ENCODE results near the gene GABPB1. TPM values are rescaled to one million over a fixed set of nuclear protein-coding genes. Genes with fewer than 3 reads are reported as not detected.

GABPB1 gene
- total RNA-seq, 1 experiment from 2014 or later, result 45.0 TPM

DNA sequence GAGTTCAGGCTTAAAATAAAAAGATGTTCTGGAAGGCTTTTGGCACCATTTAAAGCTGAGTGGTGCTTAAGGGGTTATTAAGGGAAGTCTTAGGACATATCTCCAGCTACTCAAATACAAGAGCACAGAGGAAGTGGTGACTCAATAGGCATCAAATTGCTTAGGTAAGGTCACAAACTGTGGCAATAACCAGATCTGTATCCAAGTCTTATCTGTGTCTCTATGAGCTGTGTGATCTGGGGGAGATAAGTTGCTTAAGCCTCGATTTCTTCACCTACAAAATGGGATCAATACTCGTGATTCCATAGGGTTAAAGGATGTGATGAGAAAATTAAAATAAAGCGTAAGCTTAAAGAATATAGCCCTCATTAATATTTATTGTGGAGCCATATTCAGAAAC, 97.1 kb downstream of the GABPB1 start:
- no peak overlapping the region for H2BK120ac ChIP-seq (ENCODE audit: low read depth, low read length, poor library complexity, severe bottlenecking)
- no peaks in the 10 kb centered on the region for H3K27me3 ChIP-seq (ENCODE audit: insufficient read depth, low read length)
- no peak overlapping the region for H4K8ac ChIP-seq (replicated peaks; ENCODE audit: insufficient read length, low read depth, low read length)
- no peak for DNase-seq
- Mint-ChIP-seq H3K36me3 (ENCODE audit: insufficient read depth in 1 of 3, low read depth in 3 of 3) (no peaks in the 10 kb centered on the region), H3K27ac (no peak overlapping the region), H3K4me3 (no peak overlapping the region), H3K4me1 (no peaks in the 10 kb centered on the region), H3K9me3 (no peaks in the 10 kb centered on the region), H3K27me3 (ENCODE audit: low read depth) (peaks cover 1% of the 10 kb centered on the region; the same call in 1 of the 2 replicates)
- H2BK5ac ChIP-seq (ENCODE audit: insufficient read length, low read length), result no peak overlapping the region
- no peak overlapping the region for H2BK15ac ChIP-seq (ENCODE audit: low read depth, low read length)
- no peak overlapping the region for H3T11ph ChIP-seq (ENCODE audit: low read length)
- no peak overlapping the region for H2AFZ ChIP-seq (ENCODE audit: low read length)
- H3K27ac ChIP-seq (ENCODE audit: insufficient read length, low read depth, low read length), result no peak overlapping the region
- no peak overlapping the region for H3K14ac ChIP-seq (ENCODE audit: insufficient read depth, low read length)
- H3K4me1 ChIP-seq (ENCODE audit: insufficient read depth, low read length), result no peaks in the 10 kb centered on the region
- H3K4me2 ChIP-seq (ENCODE audit: insufficient read depth, insufficient read length, low read length), result no peak overlapping the region
- TF ChIP-seq, protein P1, sequence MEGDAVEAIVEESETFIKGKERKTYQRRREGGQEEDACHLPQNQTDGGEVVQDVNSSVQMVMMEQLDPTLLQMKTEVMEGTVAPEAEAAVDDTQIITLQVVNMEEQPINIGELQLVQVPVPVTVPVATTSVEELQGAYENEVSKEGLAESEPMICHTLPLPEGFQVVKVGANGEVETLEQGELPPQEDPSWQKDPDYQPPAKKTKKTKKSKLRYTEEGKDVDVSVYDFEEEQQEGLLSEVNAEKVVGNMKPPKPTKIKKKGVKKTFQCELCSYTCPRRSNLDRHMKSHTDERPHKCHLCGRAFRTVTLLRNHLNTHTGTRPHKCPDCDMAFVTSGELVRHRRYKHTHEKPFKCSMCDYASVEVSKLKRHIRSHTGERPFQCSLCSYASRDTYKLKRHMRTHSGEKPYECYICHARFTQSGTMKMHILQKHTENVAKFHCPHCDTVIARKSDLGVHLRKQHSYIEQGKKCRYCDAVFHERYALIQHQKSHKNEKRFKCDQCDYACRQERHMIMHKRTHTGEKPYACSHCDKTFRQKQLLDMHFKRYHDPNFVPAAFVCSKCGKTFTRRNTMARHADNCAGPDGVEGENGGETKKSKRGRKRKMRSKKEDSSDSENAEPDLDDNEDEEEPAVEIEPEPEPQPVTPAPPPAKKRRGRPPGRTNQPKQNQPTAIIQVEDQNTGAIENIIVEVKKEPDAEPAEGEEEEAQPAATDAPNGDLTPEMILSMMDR (conservative IDR thresholded peaks at IDR 0.05), result no peak
- no peak overlapping the region for H3K18ac ChIP-seq (ENCODE audit: insufficient read length, low read depth, low read length)
- H2BK12ac ChIP-seq (ENCODE audit: insufficient read length, low read depth, low read length), result no peak overlapping the region
- H3K79me1 ChIP-seq (ENCODE audit: insufficient read depth, low read depth, low read length, poor library complexity, severe bottlenecking), result no peaks in the 10 kb centered on the region
- H3K4ac ChIP-seq (ENCODE audit: low read depth, low read length), result no peak overlapping the region
- H2BK20ac ChIP-seq (ENCODE audit: low read depth, low read length, poor library complexity, severe bottlenecking), result no peak overlapping the region
- no peak overlapping the region for H4K91ac ChIP-seq (ENCODE audit: insufficient read length, low read depth, low read length)
- H3K23me2 ChIP-seq (ENCODE audit: insufficient read length, low read depth, low read length, poor library complexity, severe bottlenecking), result no peaks in the 10 kb centered on the region
- no peaks in the 10 kb centered on the region for H3K79me2 ChIP-seq (ENCODE audit: insufficient read depth, low read length)
- H3K56ac ChIP-seq (ENCODE audit: insufficient read length, low read depth, low read length), result no peak overlapping the region
- no peak overlapping the region for H4K5ac ChIP-seq (ENCODE audit: insufficient read length, low read depth, low read length)
- no CpG with 5 or more reads among the region's 3 CpGs for WGBS (ENCODE audit: extremely low coverage, insufficient read length, low lambda C conversion rate)
- H3K9ac ChIP-seq (ENCODE audit: extremely low read depth, insufficient read length, low read length), result no peak overlapping the region
- H4K20me1 ChIP-seq (ENCODE audit: control insufficient read depth, insufficient read depth, insufficient read length), result no peaks in the 10 kb centered on the region
- H3K9me3 ChIP-seq (ENCODE audit: control insufficient read depth, low read depth, low read length), result no peaks in the 10 kb centered on the region
- H2AK5ac ChIP-seq (ENCODE audit: insufficient read length, low read length), result no peak overlapping the region
- H3K23ac ChIP-seq (ENCODE audit: insufficient read length, low read depth, low read length), result no peak overlapping the region
